OCI-LY1 (cell line): ENCODE results near the gene RCAN2.

Source experiments
- H2AFZ ChIP-seq: fragments of 200-600 bp; sonication (generic), shearing (Covaris generic); 2 replicates; pipeline ENCODE4 v1.6.0; 2014; ENCODE audit warnings: antibody characterized with exemption, mild to moderate bottlenecking, low read length
- H3F3A ChIP-seq: fragments of 200-600 bp; sonication (generic), shearing (Covaris generic); 2 replicates; pipeline ENCODE4 v1.6.0; 2014; ENCODE audit warnings: mild to moderate bottlenecking, antibody characterized with exemption, low read length, moderate library complexity; ENCODE audit not compliant: insufficient read depth
- H3K27ac ChIP-seq: fragments of 200-600 bp; sonication (generic); 2 replicates; pipeline ENCODE4 v1.5.1; 2014; ENCODE audit warnings: low read length, mixed run types, mild to moderate bottlenecking, low read depth; ENCODE audit not compliant: poor library complexity, severe bottlenecking
- H3K27me3 ChIP-seq: fragments of 200-600 bp; sonication (generic); 2 replicates; pipeline ENCODE4 v1.6.0; 2014; ENCODE audit warnings: antibody characterized with exemption, mild to moderate bottlenecking, low read length, moderate library complexity; ENCODE audit not compliant: insufficient read depth
- H3K36me3 ChIP-seq: fragments of 200-600 bp; sonication (generic); 2 replicates; pipeline ENCODE4 v1.6.1; 2014; ENCODE audit warnings: mild to moderate bottlenecking, antibody characterized with exemption, low read length, moderate library complexity, mixed read lengths; ENCODE audit not compliant: insufficient read depth
- H3K4me1 ChIP-seq: fragments of 200-600 bp; sonication (generic); 2 replicates; pipeline ENCODE4 v1.5.1; 2014; ENCODE audit warnings: mild to moderate bottlenecking, low read length, moderate library complexity; ENCODE audit not compliant: insufficient read depth, severe bottlenecking
- H3K4me2 ChIP-seq: fragments of 200-600 bp; sonication (generic), shearing (Covaris generic); 2 replicates; pipeline ENCODE4 v1.6.1; 2014; ENCODE audit warnings: low read length
- H3K4me3 ChIP-seq: fragments of 200-600 bp; sonication (generic); 2 replicates; pipeline ENCODE4 v1.5.1; 2014; ENCODE audit warnings: low read length, low read depth, mild to moderate bottlenecking, mixed read lengths; ENCODE audit not compliant: poor library complexity, severe bottlenecking
- H3K79me2 ChIP-seq: fragments of 200-600 bp; shearing (Covaris generic); 2 replicates; pipeline ENCODE4 v1.6.1; 2016; ENCODE audit warnings: mixed run types, low read length, mixed read lengths; ENCODE audit not compliant: insufficient read depth
- H3K9ac ChIP-seq: fragments of 200-600 bp; sonication (generic), shearing (Covaris generic); 2 replicates; pipeline ENCODE4 v1.6.1; 2014; ENCODE audit warnings: mild to moderate bottlenecking, low read length, mixed read lengths
- H3K9me2 ChIP-seq: fragments of 200-600 bp; sonication (generic), shearing (Covaris generic); 2 replicates; pipeline ENCODE4 v1.6.1; 2014; ENCODE audit warnings: low read depth, mild to moderate bottlenecking, low read length, mixed read lengths
- H3K9me3 ChIP-seq: fragments of 200-600 bp; shearing (Covaris generic); 2 replicates; pipeline ENCODE4 v1.6.1; 2014; ENCODE audit warnings: low read length, mixed read lengths
- H4K20me1 ChIP-seq: fragments of 200-600 bp; sonication (generic), shearing (Covaris generic); 2 replicates; pipeline ENCODE4 v1.6.0; 2016; ENCODE audit warnings: mild to moderate bottlenecking, low read length; ENCODE audit not compliant: insufficient read depth
- CTCF ChIP-seq: fragments of 200-600 bp; sonication (generic), shearing (Covaris generic); IDR thresholded peaks from 2 replicates; pipeline ENCODE4 v1.5.1; 2017; ENCODE audit warnings: mild to moderate bottlenecking, antibody characterized with exemption, low read length, moderate library complexity, mixed read lengths
- EZH2 ChIP-seq: fragments of 200-600 bp; sonication (generic), shearing (Covaris generic); IDR thresholded peaks from 2 replicates; pipeline ENCODE4 v1.8.0; 2017; ENCODE audit warnings: borderline replicate concordance, mixed run types, mild to moderate bottlenecking, antibody characterized with exemption, low read length, moderate library complexity, mixed read lengths

Gene RCAN2

GRCh38 chr6:46323966-46324622 is 167.2 kb downstream of the RCAN2 start:
- H3K4me1 ChIP-seq = no peaks in the 10 kb centered on the region
- H3K4me2 ChIP-seq = no peak overlapping the region
- no peaks in the 10 kb centered on the region for H3F3A ChIP-seq
- H3K27ac ChIP-seq = no peak overlapping the region
- H3K36me3 ChIP-seq = no peaks in the 10 kb centered on the region
- no peaks in the 10 kb centered on the region for H3K79me2 ChIP-seq
- H3K9me2 ChIP-seq = no peaks in the 10 kb centered on the region
- H2AFZ ChIP-seq = no peak overlapping the region
- H3K4me3 ChIP-seq = no peak overlapping the region
- no peaks in the 10 kb centered on the region for H3K27me3 ChIP-seq
- no peaks in the 10 kb centered on the region for H3K9me3 ChIP-seq
- TF ChIP-seq EZH2 = no peak
- no peaks in the 10 kb centered on the region for H4K20me1 ChIP-seq
- H3K9ac ChIP-seq = no peak overlapping the region

GRCh38 chr6:46323312-46323965 is 167.8 kb downstream of the RCAN2 start:
- no peaks in the 10 kb centered on the region for H3K79me2 ChIP-seq
- no peaks in the 10 kb centered on the region for H3K27me3 ChIP-seq
- no peaks in the 10 kb centered on the region for H3F3A ChIP-seq
- no peak overlapping the region for H3K4me3 ChIP-seq
- no peak overlapping the region for H3K4me2 ChIP-seq
- no peak overlapping the region for H3K9ac ChIP-seq
- H3K36me3 ChIP-seq = no peaks in the 10 kb centered on the region
- H3K27ac ChIP-seq = no peak overlapping the region
- TF ChIP-seq CTCF (no peak), EZH2 (no peak)
- H3K9me2 ChIP-seq = no peaks in the 10 kb centered on the region
- no peaks in the 10 kb centered on the region for H4K20me1 ChIP-seq
- H2AFZ ChIP-seq = no peak overlapping the region
- no peaks in the 10 kb centered on the region for H3K4me1 ChIP-seq
- H3K9me3 ChIP-seq = no peaks in the 10 kb centered on the region

- no peak overlapping the region for H3K27ac ChIP-seq
- no peak overlapping the region for H3K4me3 ChIP-seq
- no peak overlapping the region for H3K4me2 ChIP-seq
- H2AFZ ChIP-seq = no peak overlapping the region
- H3K9me2 ChIP-seq = no peaks in the 10 kb centered on the region
- H3K79me2 ChIP-seq = no peaks in the 10 kb centered on the region
- no peaks in the 10 kb centered on the region for H3K36me3 ChIP-seq
- H3K9me3 ChIP-seq = no peaks in the 10 kb centered on the region
- H3K27me3 ChIP-seq = no peaks in the 10 kb centered on the region
- no peaks in the 10 kb centered on the region for H3K4me1 ChIP-seq
- no peaks in the 10 kb centered on the region for H3F3A ChIP-seq
- TF ChIP-seq EZH2 (no peak), CTCF (no peak)
- H3K9ac ChIP-seq = no peak overlapping the region
- no peaks in the 10 kb centered on the region for H4K20me1 ChIP-seq
These were observed 170.7 kb downstream of the RCAN2 start for GRCh38 chr6:46320505-46320904.

- H4K20me1 ChIP-seq = no peaks in the 10 kb centered on the region
- no peak overlapping the region for H2AFZ ChIP-seq
- H3K27ac ChIP-seq = no peak overlapping the region
- TF ChIP-seq EZH2 (no peak), CTCF (no peak)
- no peaks in the 10 kb centered on the region for H3K79me2 ChIP-seq
- no peaks in the 10 kb centered on the region for H3K27me3 ChIP-seq
- H3K4me1 ChIP-seq = no peaks in the 10 kb centered on the region
- no peaks in the 10 kb centered on the region for H3K9me2 ChIP-seq
- H3K36me3 ChIP-seq = no peaks in the 10 kb centered on the region
- no peak overlapping the region for H3K9ac ChIP-seq
- H3K9me3 ChIP-seq = no peaks in the 10 kb centered on the region
- no peak overlapping the region for H3K4me2 ChIP-seq
- no peak overlapping the region for H3K4me3 ChIP-seq
- no peaks in the 10 kb centered on the region for H3F3A ChIP-seq
These were observed 175.7 kb downstream of the RCAN2 start for GRCh38 chr6:46315589-46315988.
